GM13976 (cell line): ENCODE measurements around the gene KCNH3.

Experiments used
- DNase-seq: peaks from one replicate; pipeline ENCODE4 v3.0.0; 2012; ENCODE audit warnings: low spot score
- CTCF ChIP-seq: IDR thresholded peaks from 2 replicates; pipeline ENCODE4 v1.5.1; 2012; ENCODE audit warnings: borderline replicate concordance, mild to moderate bottlenecking; ENCODE audit not compliant: insufficient read depth; ENCODE audit errors: extremely low read depth, missing control alignments, control extremely low read depth
- in situ Hi-C: fragments of 300-500 bp; cut with MboI; formaldehyde crosslinking; loops from one replicate; pipeline ENCODE4 v1.12.0; 2022; ENCODE audit warnings: low sequenced_read_pairs, mixed read lengths, inconsistent platforms; ENCODE audit not compliant: unreplicated experiment

The KCNH3 gene

GRCh38 chr12:49555631-49556390 is 17.0 kb downstream of the KCNH3 start:
- no peak for TF ChIP-seq CTCF

GRCh38 chr12:49556391-49557186 is 17.8 kb downstream of the KCNH3 start:
- in situ Hi-C loops: no loop called here
- no peak for DNase-seq
- TF ChIP-seq CTCF: no peak

More at GRCh38 chr12:49555631-49556390, 17.0 kb downstream of the KCNH3 start:
- in situ Hi-C loops: no loop called here
- DNase-seq: no peak

- TF ChIP-seq CTCF: no peak
- in situ Hi-C loops: no loop called here
- no peak for DNase-seq
These were observed 18.5 kb downstream of the KCNH3 start for GRCh38 chr12:49557187-49557916.

GRCh38 chr12:49557917-49558215 is 19.0 kb downstream of the KCNH3 start:
- no peak for DNase-seq
- TF ChIP-seq CTCF: no peak
- in situ Hi-C loops: no loop called here

GRCh38 chr12:49558526-49558925 is 19.7 kb downstream of the KCNH3 start:
- in situ Hi-C loops: no loop called here
- TF ChIP-seq CTCF: no peak
- no peak for DNase-seq

- no peak for TF ChIP-seq CTCF
- in situ Hi-C loops: no loop called here
- DNase-seq: no peak
These were observed 20.3 kb downstream of the KCNH3 start for GRCh38 chr12:49559011-49559675.
